ENCODE results near the gene GSTT4.

Gene GSTT4

GRCh38 chr22:24026733-24027132 lies 21.5 kb upstream of the GSTT4 start:
- no peak for DNase-seq (ENCODE audit: extremely low read depth, low read depth)
- no peak overlapping the region for H3K4me3 ChIP-seq (replicated peaks; ENCODE audit: low read depth, low read length)
- no peak for TF ChIP-seq CTCF (IDR thresholded peaks at IDR 0.05; ENCODE audit: low read depth, low read length, missing control alignments)

- DNase-seq (ENCODE audit: extremely low read depth, low read depth) = no peak
- no peak overlapping the region for H3K4me3 ChIP-seq (replicated peaks; ENCODE audit: low read depth, low read length)
- TF ChIP-seq CTCF (IDR thresholded peaks at IDR 0.05; ENCODE audit: low read depth, low read length, missing control alignments) = no peak
Measured at GRCh38 chr22:24026056-24026455, 20.8 kb upstream of the GSTT4 start.

GRCh38 chr22:24025475-24025874 lies 20.2 kb upstream of the GSTT4 start:
- no peak for DNase-seq (ENCODE audit: extremely low read depth, low read depth)
- no peak overlapping the region for H3K4me3 ChIP-seq (replicated peaks; ENCODE audit: low read depth, low read length)
- no peak for TF ChIP-seq CTCF (IDR thresholded peaks at IDR 0.05; ENCODE audit: low read depth, low read length, missing control alignments)

- TF ChIP-seq CTCF (IDR thresholded peaks at IDR 0.05; ENCODE audit: low read depth, low read length, missing control alignments) = no peak
- no peak overlapping the region for H3K4me3 ChIP-seq (replicated peaks; ENCODE audit: low read depth, low read length)
- no peak for DNase-seq (ENCODE audit: extremely low read depth, low read depth)
Measured at GRCh38 chr22:24024354-24024753, 19.1 kb upstream of the GSTT4 start.

- no peak for TF ChIP-seq CTCF (IDR thresholded peaks at IDR 0.05; ENCODE audit: low read depth, low read length, missing control alignments)
- no peak for DNase-seq (ENCODE audit: extremely low read depth, low read depth)
- H3K4me3 ChIP-seq (replicated peaks; ENCODE audit: low read depth, low read length) = no peak overlapping the region
Measured at GRCh38 chr22:24023204-24023789, 18.0 kb upstream of the GSTT4 start.

- TF ChIP-seq CTCF (IDR thresholded peaks at IDR 0.05; ENCODE audit: low read depth, low read length, missing control alignments) = no peak
- no peak overlapping the region for H3K4me3 ChIP-seq (replicated peaks; ENCODE audit: low read depth, low read length)
- DNase-seq (ENCODE audit: extremely low read depth, low read depth) = no peak
Measured at GRCh38 chr22:24021304-24021703, 16.1 kb upstream of the GSTT4 start.

GRCh38 chr22:24016156-24016555 lies 10.9 kb upstream of the GSTT4 start:
- no peak for TF ChIP-seq CTCF (IDR thresholded peaks at IDR 0.05; ENCODE audit: low read depth, low read length, missing control alignments)
- DNase-seq (ENCODE audit: extremely low read depth, low read depth) = no peak
- H3K4me3 ChIP-seq (replicated peaks; ENCODE audit: low read depth, low read length) = no peak overlapping the region

Data from HFF-Myc (cell line).